NT2/D1 (cell line): ENCODE data around the gene CD5L.

Source experiments
- DNase-seq: peaks from one replicate; pipeline ENCODE4 v3.0.0-alpha.2; 2011; ENCODE audit warnings: low read depth, low spot score
- H3K27me3 ChIP-seq: 2 replicates; pipeline ENCODE4 v1.6.0; 2011; ENCODE audit warnings: mild to moderate bottlenecking; ENCODE audit not compliant: insufficient read length, insufficient read depth
- H3K36me3 ChIP-seq: 2 replicates; pipeline ENCODE4 v1.6.1; 2011; ENCODE audit warnings: mild to moderate bottlenecking, low read length, mixed read lengths; ENCODE audit not compliant: insufficient read depth, insufficient read length
- H3K4me1 ChIP-seq: 2 replicates; pipeline ENCODE4 v1.5.1; 2011; ENCODE audit not compliant: insufficient read depth, insufficient read length
- H3K4me3 ChIP-seq: 2 replicates; pipeline ENCODE4 v1.5.1; 2011; ENCODE audit warnings: low read depth; ENCODE audit not compliant: insufficient read length
- H3K9ac ChIP-seq: 2 replicates; pipeline ENCODE4 v1.6.0; 2011; ENCODE audit warnings: low read depth; ENCODE audit not compliant: insufficient read length
- H3K9me3 ChIP-seq: 2 replicates; pipeline ENCODE4 v1.5.1; 2011; ENCODE audit warnings: mild to moderate bottlenecking, low read length; ENCODE audit not compliant: insufficient read depth
- SUZ12 ChIP-seq: IDR thresholded peaks from 2 replicates; pipeline ENCODE4 v1.6.1; 2011; ENCODE audit not compliant: insufficient read length, insufficient read depth; ENCODE audit errors: extremely low read depth
- YY1 ChIP-seq: IDR thresholded peaks from 2 replicates; pipeline ENCODE4 v1.6.1; 2011; ENCODE audit not compliant: insufficient read length, insufficient read depth
- ZNF274 ChIP-seq: IDR thresholded peaks from 2 replicates; pipeline ENCODE4 v1.6.1; 2011; ENCODE audit warnings: mild to moderate bottlenecking, low read depth, low read length

The CD5L gene

DNA sequence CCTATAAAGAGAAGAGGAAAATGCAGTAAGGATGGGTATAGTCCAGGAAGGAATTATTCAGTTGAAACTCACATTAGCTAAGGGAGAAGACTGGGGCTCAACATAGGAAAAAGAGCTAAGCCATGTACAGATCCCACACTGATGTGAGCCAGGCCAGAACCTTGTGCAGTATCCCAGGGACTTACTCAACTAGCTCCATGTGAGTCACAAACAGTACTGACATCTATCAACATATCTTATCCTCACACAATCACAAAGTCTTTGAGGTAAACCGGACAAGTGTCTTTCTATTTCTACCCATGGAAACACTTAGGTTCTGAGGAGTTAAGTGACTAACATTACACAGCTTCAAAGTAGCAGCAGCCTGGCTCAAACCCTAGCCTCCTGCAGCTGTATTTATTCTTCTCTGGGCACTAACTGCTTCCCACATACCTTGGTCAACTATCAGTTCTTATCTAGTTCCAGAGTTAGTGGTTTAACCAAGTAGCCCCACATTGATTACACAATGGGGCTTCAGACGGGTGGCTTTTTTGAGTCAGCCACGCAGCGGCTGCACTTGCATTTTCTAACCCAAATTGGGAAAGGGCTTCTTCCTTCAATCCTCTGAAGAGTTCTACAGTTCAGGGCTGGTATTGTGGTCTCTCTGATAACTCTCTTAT lies 9.5 kb downstream of the CD5L start:
- no peaks in the 10 kb centered on the region for H3K4me1 ChIP-seq
- H3K27me3 ChIP-seq, result no peaks in the 10 kb centered on the region
- no peak overlapping the region for H3K4me3 ChIP-seq
- H3K9me3 ChIP-seq, result no peaks in the 10 kb centered on the region; the same call in 1 of the 2 replicates
- TF ChIP-seq ZNF274, result no peak
- no peak for TF ChIP-seq YY1
- TF ChIP-seq SUZ12, result no peak
- no peak overlapping the region for H3K9ac ChIP-seq
- no peaks in the 10 kb centered on the region for H3K36me3 ChIP-seq
- no peak for DNase-seq

- Histone ChIP-seq H3K4me3 (no peak overlapping the region), H3K4me1 (no peaks in the 10 kb centered on the region), H3K36me3 (no peaks in the 10 kb centered on the region), H3K9ac (no peak overlapping the region), H3K27me3 (no peaks in the 10 kb centered on the region), H3K9me3 (no peaks in the 10 kb centered on the region; the same call in 1 of the 2 replicates)
- no peak for DNase-seq
- TF ChIP-seq SUZ12 (no peak), YY1 (no peak), ZNF274 (no peak)
Measured at GRCh38 chr1:157830887-157831286, 10.7 kb downstream of the CD5L start.

DNA sequence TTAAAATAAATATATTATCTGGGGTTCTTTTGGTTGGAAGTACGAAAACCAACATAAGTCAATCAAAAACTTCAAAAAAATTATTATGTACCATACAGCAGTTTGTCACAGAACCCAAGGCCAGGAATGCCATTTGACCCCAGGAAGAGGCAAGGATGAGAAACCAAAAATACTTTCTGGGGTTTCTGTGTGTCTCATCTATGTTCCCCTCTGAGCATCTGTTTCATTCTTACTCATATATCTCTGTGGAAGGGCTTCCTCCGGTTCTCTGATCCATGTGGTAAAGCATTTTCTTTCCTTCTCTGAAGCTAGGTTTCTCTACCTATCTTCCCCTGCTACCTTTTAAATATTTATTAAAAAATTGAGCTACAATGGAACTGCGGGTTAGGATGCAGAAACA lies 11.9 kb downstream of the CD5L start:
- Histone ChIP-seq H3K36me3 (no peaks in the 10 kb centered on the region), H3K9me3 (no peaks in the 10 kb centered on the region; the same call in 1 of the 2 replicates), H3K27me3 (no peaks in the 10 kb centered on the region), H3K4me3 (no peak overlapping the region), H3K9ac (no peak overlapping the region), H3K4me1 (no peaks in the 10 kb centered on the region)
- no peak for TF ChIP-seq ZNF274
- no peak for TF ChIP-seq SUZ12
- TF ChIP-seq YY1, result no peak
- DNase-seq, result no peak

DNA sequence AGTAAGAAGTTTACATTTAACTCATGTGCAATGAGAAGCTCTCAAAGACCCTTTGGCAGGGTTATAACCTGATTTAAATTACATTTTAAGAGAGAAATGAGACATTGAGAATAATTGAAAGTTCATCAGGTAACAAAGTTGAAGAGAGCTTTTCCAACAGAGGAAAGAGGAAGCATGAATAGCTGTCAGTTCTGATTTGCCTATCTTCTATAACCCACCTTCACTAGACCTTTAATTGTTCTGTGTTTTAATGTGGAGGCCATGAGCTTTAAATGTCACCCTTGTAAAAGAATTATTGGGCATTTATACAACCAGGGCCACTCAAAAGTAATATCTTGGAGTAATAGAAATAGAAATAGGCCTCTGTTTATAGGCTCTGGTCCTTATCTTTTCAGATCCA lies 12.4 kb downstream of the CD5L start:
- no peak overlapping the region for H3K9ac ChIP-seq
- no peak overlapping the region for H3K4me3 ChIP-seq
- H3K4me1 ChIP-seq, result no peaks in the 10 kb centered on the region
- DNase-seq, result no peak
- TF ChIP-seq SUZ12 (no peak), ZNF274 (no peak), YY1 (no peak)
- H3K9me3 ChIP-seq, result no peaks in the 10 kb centered on the region; the same call in 1 of the 2 replicates
- no peaks in the 10 kb centered on the region for H3K27me3 ChIP-seq
- H3K36me3 ChIP-seq, result no peaks in the 10 kb centered on the region

DNA sequence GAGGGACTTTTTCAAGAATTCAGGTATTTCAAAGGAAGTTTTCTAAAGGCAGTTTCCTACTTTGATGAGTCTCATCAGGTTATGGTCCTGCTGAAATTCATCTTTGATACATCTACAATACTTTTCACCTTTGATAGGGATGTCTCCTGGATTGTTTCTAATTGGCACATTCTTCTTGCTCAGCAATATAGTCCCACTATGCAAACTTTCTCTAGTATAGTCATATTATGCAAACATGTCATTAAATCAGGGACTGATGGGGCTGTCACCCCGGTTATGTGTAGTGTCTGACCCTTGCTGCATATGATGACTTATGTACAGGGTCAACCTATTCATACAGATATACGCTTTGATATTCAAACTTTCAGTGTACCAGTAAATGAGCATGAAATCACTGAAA lies 21.3 kb downstream of the CD5L start:
- Histone ChIP-seq H3K9ac (no peak overlapping the region), H3K36me3 (no peaks in the 10 kb centered on the region), H3K27me3 (no peaks in the 10 kb centered on the region), H3K9me3 (no peaks in the 10 kb centered on the region), H3K4me3 (no peak overlapping the region), H3K4me1 (no peaks in the 10 kb centered on the region)
- no peak for TF ChIP-seq YY1
- DNase-seq, result no peak

GRCh38 chr1:157819896-157820295 lies 21.7 kb downstream of the CD5L start, which contains the start of gene FCRL1:
Gene FCRL1 (minus strand): TSS chr1:157820120. CDS start chr1:157820037, 83 bp downstream.
- no peak within 1 kb of the TSS for H3K4me3 ChIP-seq
- no peak for DNase-seq
- TF ChIP-seq ZNF274 (no peak), SUZ12 (no peak), YY1 (no peak)
- no peaks in the 10 kb centered on the region for H3K9me3 ChIP-seq
- no peaks in the 10 kb centered on the region for H3K4me1 ChIP-seq
- H3K36me3 ChIP-seq, result no peaks in the 10 kb centered on the region
- H3K27me3 ChIP-seq, result no peaks in the 10 kb centered on the region
- no peak within 1 kb of the TSS for H3K9ac ChIP-seq

- no peak overlapping the region for H3K4me3 ChIP-seq
Measured at GRCh38 chr1:157819215-157819614, 22.4 kb downstream of the CD5L start.

More at GRCh38 chr1:157819215-157819614, 22.4 kb downstream of the CD5L start:
- H3K36me3 ChIP-seq, result no peaks in the 10 kb centered on the region
- H3K27me3 ChIP-seq, result no peaks in the 10 kb centered on the region
- H3K9ac ChIP-seq, result no peak overlapping the region
- no peak for TF ChIP-seq SUZ12
- no peak for TF ChIP-seq ZNF274
- no peak for TF ChIP-seq YY1
- H3K4me1 ChIP-seq, result no peaks in the 10 kb centered on the region
- no peaks in the 10 kb centered on the region for H3K9me3 ChIP-seq
- DNase-seq, result no peak
